SK-MEL-5 (cell line): ENCODE measurements around the gene SPAG6. TPM values are rescaled to one million over a fixed set of nuclear protein-coding genes. Genes with fewer than 3 reads are reported as not detected.
A peak's percentile ranks its signal among the peaks of the same experiment; 100 is the strongest.
"Not testable (repeated sequence)": the region's sequence is repeated elsewhere in the genome, so short reads cannot be mapped to it uniquely, and the experiment has no call there.

Source experiments
- DNase-seq: peaks from one replicate; pipeline ENCODE4 v3.0.0-alpha.2; 2016; ENCODE audit warnings: low read depth, low spot score
- in situ Hi-C: cut with HindIII; loops from 2 replicates; pipeline ENCODE4 v1.10.0; 2016; ENCODE audit warnings: low sequenced_read_pairs, high pct_unique_total_duplicates, low pct_unique_long_range_greater_than_20kb
- total RNA-seq: library from RNA; depleted of rRNA; stranded (reverse); fragments of >200 nt; shearing (Covaris generic); gene quantifications from 2 replicates; pipeline ENCODE4 v1.2.3, GENCODE V29; 2014

SPAG6 gene
- total RNA-seq, 1 experiment from 2014 or later = not detected

- no peak for DNase-seq
- in situ Hi-C loops = no loop called here
Measured at GRCh38 chr10:22335173-22335933, 9.9 kb upstream of the SPAG6 start.

DNA sequence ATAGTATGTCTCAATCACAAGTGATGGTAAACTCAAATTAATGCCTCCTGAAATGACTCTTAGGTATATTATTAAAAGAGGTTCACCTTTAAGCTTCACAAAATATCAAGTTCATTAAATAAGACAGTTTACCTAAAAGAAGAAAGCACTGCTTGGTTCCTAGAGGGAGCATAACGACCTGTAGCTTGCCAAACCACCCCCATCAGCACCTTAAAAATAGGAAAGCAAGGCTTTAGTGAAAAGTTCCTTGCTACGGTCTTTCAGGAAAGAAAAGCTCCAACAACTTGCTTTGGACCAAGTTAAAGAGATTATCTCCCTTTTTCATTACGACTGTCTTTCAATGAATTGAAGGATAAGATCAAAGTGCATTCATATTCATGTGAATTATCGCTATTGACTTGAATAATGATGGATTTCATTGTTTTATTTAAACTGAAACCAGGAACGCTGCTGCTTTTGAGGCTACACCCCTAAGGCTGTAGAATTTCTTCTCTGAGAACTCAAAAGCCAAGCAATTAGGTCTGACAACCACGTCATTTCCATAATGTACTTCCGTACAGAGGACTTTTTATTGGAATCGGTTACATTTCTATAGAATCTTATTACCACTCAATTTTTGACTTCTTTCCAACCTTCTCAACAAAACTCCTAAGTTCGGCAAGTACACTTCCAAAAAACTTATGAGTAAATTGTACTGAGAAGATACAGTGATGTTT lies 7.0 kb upstream of the SPAG6 start:
- no peak for DNase-seq
- in situ Hi-C loops = no loop called here

- no peak for DNase-seq
- in situ Hi-C loops = no loop called here
Measured at GRCh38 chr10:22338931-22339330, 6.4 kb upstream of the SPAG6 start.

- in situ Hi-C loops = no loop called here
- DNase-seq = peak; percentile 90
Measured at GRCh38 chr10:22339761-22340328, 5.5 kb upstream of the SPAG6 start.

- in situ Hi-C loops = no loop called here
- peak; percentile 56 for DNase-seq
Measured at GRCh38 chr10:22340329-22341189, 4.7 kb upstream of the SPAG6 start.

DNA sequence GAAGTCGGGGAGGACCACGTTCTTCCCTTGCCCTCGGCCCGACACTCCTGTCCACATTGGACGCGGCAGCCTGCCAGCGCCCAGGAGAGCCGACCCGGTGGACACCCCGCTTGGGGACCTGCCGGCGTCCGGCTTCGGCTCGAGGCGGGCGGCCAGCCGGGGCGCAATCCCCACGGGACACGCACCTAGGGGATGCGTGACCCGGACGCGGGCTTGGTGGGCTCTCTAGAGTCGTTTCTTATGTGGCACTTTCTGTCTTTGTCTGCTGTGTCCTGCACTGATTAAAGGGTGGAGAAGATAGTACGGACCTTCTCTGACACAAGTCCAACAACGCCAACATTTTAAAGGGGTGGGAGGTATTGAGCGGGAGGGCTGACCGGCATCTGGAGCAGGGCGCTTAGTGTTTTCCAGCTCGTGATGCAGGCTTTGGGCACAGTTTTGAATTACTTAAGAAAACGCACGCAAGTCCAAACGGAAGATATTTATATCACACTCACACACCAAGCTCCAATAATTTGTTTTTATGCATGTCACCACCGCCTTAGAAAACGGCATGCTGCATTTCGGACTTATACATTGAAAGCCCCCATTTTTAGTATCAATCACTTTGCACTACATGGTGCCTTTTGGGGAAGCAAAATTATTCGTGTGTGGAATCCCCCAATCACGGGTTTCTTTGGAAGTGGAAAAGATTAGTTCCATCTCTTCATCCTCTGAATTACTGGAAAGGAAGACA lies 3.9 kb upstream of the SPAG6 start:
- in situ Hi-C loops = no loop called here
- DNase-seq = peak; percentile 10

DNA sequence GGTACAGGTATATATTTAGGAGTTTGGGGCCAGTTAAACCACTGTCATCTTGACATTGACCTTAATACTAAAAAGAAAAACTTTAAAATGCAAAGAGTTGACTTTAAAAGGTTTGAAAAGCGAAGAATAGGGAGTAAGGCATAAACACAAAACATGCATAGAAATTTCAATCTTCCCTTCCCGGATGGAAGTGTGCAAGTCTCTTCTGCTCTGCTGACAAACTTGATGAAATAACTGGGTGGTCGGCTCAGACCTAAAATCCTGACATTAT lies 3.4 kb upstream of the SPAG6 start:
- in situ Hi-C loops = no loop called here
- no peak for DNase-seq

- no peak for DNase-seq
- in situ Hi-C loops = no loop called here
Measured at GRCh38 chr10:22342421-22342820, 2.9 kb upstream of the SPAG6 start.

DNA sequence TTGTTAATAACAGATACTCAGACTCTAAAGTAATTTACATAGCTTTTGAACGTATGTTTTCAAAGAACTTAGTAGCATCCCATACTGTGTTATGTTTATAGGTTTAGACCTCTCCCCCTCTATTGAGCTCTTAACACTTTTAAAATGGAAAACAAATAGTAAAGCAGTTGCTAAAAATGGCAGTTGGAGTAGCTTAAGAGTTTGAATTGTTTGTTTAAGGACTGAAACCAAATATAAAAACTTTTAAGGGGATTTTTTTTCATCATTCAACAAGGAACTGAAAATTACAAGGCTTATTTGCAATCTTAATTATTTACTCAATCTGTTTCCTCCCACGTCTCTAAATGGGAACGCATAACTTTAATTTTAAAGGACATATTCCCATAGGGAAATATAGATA lies 1.6 kb upstream of the SPAG6 start:
- in situ Hi-C loops = no loop called here
- DNase-seq = no peak

DNA sequence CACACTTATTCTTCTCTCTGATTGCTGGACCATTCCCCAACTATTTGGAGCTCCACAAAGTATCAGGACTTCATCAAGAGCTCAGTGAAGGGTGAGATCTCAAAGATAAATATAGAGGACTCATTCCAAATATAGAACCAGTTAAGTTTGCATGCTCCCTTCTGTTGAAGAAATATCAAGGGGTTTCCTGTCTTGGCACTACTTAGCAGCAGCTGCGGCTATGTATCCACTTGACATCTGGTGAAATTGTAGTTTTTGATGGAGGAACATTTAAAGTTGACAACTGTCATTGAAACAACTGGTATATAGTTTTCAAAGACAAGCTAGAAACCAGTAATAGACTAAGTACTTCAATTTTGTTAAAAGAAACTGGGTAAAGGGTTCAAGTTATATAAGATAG lies 1.0 kb upstream of the SPAG6 start:
- in situ Hi-C loops = no loop called here

DNA sequence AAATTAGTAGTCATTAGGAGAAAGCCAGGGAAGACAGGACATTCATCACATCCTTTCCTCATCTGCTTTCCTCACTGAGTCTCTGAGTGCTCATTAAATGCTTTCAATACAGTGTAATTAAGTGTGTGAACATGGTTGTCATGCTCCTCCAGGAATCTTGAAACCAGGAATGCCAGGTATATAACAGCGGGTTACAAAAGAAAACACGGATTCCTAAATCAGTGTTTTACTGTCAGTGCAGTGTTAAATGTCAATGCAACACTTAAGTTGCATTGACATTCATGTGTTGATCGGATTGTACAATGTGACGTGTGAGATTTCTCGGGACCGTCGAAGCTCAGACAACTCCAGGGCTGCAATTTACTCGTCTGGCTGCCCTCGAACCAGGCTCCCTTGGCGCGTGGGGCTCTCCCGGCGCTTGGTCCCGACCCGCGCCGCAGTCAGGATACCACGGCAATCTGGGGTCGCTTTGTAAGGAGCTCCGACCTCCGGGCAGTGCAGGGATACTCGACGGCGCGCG lies 455 bp upstream of the SPAG6 start:
- in situ Hi-C loops = no loop called here
- DNase-seq = no peak

More for the DNA sequence above, 1.0 kb upstream of the SPAG6 start:
- no peak for DNase-seq

- no peak for DNase-seq
- in situ Hi-C loops = no loop called here
Measured at GRCh38 chr10:22346096-22346661, 883 bp downstream of the SPAG6 start.

DNA sequence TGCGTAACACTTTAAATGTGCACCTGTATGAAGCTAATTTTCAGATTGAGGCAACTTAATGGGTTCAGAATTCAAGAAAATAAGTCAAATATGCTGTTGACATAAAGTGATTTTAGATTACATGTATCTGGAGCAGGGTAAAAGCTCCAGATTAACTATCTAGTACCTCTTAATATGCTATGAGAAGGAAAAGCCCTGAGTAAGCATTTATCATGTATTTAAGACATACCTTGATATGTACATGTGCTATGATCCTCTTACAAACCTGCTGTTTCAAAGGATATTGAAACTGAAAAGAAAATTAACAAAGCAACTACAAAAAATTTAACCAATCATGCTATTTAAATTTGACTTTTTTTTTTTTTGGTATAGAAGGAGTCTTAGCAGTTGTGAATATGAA lies 4.5 kb downstream of the SPAG6 start:
- in situ Hi-C loops = no loop called here

GRCh38 chr10:22351131-22351703 lies 5.9 kb downstream of the SPAG6 start:
- no peak for DNase-seq
- in situ Hi-C loops = no loop called here

More for the DNA sequence above, 4.5 kb downstream of the SPAG6 start:
- DNase-seq = no peak

DNA sequence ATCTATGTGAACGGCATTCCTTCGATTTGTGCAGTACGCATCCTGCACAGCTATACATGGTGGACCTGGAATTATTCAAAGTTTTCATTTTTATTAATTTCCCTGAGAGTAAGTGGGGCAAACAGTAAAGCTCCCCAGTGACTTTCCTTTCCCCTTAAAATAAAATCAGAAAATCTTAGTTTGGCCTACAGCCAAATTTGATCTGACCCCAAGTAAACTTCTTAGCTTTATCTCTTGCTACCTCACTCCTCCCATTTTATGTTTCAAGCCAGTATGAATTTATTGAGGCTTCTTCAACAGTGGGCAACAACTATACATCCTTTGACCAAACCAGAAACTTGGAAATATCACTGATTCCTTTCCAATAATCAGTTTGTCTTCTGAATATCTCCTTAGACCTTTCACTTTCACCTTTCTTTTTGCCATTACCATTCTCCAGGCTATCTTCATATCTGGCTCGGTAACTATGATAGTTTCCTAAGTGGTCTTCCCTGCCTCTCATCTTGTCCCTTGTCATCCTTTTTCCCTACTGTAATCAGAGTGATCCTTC lies 11.1 kb downstream of the SPAG6 start:
- in situ Hi-C loops = no loop called here
- DNase-seq = no peak

DNA sequence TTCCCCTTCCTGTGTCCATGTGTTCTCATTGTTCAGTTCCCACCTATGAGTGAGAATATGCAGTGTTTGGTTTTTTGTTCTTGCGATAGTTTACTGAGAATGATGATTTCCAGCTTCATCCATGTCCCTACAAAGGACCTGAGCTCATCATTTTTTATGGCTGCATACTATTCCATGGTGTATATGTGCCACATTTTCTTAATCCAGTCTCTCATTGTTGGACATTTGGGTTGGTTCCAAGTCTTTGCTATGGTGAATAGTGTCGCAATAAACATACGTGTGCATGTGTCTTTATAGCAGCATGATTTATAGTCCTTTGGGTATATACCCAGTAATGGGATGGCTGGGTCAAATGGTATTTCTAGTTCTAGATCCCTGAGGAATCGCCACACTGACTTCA lies 12.5 kb downstream of the SPAG6 start:
- in situ Hi-C loops, DNase-seq: not testable (repeated sequence)
